Stimulated activated CD4-positive, alpha-beta T cell treated with anti-CD3 and anti-CD28 coated beads, Interleukin-2, amount 100 ng/mL, for 48 hours (primary cell): Measurements from ENCODE around the gene MYO1F.
"Not testable (repeated sequence)": the region's sequence is repeated elsewhere in the genome, so short reads cannot be mapped to it uniquely, and the experiment has no call there.

Source experiments
- DNase-seq, 2 donors: peaks; one replicate each; pipeline ENCODE4 v3.0.0-alpha.2; 2020

The MYO1F gene

GRCh38 chr19:8577247-8577646 lies at the start of gene MYO1F:
Gene MYO1F (minus strand): TSS chr19:8577442. CDS start chr19:8577309, 133 bp downstream.
- no peak for DNase-seq

DNA sequence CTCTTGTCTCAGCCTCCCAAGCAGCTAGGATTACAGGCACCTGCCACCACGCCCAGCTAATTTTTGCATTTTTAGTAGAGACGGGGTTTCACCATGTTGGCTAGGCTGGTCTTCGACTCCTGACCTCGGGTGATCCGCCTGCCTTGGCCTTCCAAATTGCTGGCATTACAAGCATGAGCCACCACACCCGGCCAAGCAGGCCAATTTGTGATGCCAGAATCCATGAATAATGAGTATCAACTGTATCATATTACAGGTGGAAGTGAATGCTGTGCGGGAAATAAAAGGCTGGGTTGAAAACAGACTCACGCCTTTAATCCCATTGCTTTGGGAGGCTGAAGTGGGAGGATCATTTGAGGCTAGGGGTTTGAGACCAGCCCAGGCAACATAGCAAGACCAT lies 49.6 kb upstream of the MYO1F start:
- DNase-seq = no peak

DNA sequence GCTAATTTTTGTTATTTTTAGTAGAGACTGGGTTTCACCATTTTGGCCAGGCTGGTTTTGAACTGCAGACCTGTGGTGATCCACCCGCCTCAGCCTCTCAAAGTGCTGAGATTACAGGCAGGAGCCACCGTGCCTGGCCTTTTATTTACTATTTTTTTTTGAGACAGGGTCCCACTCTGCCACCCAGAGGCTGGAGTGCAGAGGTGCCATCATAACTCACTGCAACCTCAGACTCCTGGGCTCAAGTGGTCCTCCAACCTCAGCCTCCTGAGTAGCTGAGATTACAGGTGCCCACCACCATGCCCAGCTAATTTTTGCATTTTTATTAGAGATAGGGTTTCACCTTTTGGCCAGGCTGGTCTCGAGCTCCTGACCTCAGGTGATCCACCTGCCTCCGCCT lies 45.6 kb upstream of the MYO1F start:
- DNase-seq = not testable (repeated sequence)

GRCh38 chr19:8618751-8619150 lies 41.5 kb upstream of the MYO1F start:
- no peak for DNase-seq

GRCh38 chr19:8617984-8618383 lies 40.7 kb upstream of the MYO1F start:
- no peak for DNase-seq

- DNase-seq = not testable (repeated sequence)
Measured at GRCh38 chr19:8617325-8617724, 40.1 kb upstream of the MYO1F start.

DNA sequence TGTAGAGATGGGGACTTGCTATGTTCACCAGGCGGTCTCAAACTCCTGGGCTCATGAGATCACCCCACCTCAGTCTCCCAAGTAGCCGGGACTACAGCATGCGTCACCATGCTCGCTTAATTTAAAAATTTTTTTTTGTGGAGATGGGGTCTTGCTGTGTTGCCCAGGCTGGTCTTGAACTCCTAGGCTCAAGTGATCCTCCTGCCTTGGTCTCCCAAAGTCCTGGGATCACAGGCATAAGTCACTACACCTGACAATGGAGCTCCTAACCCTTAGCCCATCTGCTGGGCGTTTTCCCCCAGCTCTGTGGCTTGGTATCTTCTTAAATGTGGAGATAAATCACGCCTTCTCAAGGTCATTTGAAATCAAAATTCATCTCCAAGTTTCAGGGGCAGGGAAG lies 39.6 kb upstream of the MYO1F start:
- DNase-seq = no peak

- DNase-seq = peak; percentile 52 to 58
Measured at GRCh38 chr19:8615813-8616596, 38.8 kb upstream of the MYO1F start.

- no peak for DNase-seq
Measured at GRCh38 chr19:8615024-8615423, 37.8 kb upstream of the MYO1F start.

DNA sequence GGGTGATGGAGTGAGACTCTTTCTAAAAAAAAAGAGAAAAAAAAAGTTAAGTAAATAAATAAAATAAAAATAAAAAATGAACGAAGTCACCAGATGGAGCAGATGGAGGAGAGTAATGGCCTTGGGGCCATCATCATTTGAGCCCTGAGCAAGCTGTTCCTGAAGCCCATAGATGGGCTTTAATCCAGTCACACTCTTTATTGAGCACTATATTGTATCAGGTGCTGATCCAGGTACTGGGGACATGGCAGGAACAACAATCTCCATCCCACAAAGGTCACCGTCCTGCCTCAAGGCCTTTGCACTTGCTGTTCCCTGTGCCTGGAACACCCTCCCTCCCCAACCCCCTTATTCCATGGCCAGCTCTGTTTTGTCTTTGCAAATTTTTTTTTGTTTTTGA lies 37.2 kb upstream of the MYO1F start:
- no peak for DNase-seq

DNA sequence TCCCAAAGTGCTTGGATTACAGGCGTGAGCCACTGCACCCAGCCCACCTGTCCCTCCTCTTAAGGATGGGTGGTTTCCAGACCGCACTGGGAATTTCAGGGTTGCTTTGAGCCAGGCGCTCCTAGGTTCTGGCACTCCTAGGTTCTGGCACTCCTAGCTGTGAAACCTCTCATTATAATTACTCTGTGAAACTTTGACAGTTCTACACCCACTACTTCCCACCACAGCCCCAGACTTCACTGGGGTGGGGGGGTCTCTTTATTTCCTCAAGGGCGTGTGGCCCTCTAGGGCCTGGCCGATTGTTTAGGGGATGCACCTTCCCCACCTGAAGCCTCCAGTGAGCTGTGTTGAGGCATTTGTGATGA lies 35.5 kb upstream of the MYO1F start:
- DNase-seq = no peak

DNA sequence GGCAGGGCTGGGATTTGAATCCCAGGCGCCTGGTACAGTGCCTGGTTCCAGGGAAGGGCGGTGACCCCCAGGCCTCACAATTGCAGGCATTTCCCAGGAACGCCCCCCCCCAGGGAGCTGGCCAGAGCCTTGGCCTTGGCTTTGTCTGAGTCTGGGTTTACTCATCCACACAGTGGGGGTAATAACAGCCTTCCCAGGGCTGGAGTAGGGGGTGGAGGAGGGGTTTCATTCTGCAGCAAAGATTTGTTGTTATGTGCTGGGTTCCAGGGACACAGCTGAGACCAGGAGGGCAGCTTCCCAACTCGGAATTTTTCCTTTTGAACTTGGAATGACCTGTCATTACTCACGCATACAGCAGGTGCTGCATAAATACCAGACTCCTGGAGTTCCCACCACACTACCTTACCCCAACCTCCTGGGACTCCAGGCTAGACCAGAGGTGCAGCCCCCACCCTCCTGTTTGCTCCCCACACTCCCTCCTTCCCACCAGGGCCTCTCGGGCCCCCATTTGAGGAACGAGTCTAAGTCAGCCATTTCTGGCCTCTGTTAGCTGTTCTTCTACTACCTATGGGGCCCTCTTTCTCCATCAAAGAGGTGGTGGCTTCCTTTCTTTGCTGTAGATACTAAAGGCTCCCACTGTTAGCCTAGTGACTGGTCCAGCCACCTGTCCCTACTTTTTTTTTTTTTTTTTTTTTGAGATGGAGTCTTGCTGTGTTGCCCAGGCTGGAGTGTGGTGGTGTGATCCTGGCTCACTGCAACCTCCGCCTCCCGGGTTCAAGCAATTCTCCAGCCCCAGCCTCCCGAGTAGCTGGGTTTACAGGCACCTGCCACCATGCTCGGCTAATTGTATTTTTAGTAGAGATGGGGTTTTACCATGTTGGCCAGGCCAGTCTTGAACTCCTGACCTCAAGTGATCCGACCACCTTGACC lies 34.9 kb upstream of the MYO1F start:
- DNase-seq = no peak

- DNase-seq = no peak
Measured at GRCh38 chr19:8611391-8611876, 34.2 kb upstream of the MYO1F start.

GRCh38 chr19:8610936-8611300 lies 33.7 kb upstream of the MYO1F start:
- no peak for DNase-seq

DNA sequence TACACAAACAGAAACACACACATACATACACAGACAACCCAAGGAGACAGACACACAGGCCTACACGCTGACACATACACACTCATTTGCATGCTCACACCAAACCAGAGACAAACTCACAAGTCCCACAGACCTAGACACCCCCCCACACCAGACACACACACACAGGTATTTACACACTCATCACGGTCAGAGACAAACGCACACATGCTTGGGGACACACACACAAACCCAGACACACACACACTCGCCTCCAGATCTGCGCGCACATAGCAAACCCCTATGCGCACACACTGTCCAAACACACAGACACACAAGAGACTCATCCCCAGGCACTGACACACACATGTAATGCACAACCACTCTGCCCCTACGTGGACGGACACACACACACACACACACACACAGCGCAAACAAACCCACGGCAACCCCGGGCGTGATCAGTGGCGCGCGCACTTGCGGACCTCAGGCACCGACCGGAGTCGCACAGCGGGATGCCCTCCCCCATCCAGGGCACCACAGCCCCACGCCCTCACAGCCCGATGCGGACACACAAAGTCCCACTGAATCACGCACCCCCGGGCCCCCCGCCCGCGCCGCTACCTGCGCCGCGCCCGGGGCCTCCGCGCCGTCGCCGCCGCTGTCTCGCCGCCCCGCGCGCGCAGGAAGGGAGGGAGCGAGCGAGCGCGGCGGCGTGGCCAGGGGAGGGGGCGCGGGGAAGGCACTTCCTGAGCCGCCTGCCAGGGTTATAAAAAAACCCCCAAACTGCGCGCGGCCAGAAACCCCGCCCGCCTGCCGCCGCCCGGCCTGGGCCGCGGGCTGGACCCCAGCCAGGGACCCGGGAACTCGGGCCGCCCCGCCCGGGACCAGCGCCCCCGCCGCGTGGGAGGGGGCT lies 33.0 kb upstream of the MYO1F start, which contains the start of gene ADAMTS10:
TSS of gene ADAMTS10 (minus strand) at position 675 of the 895 bp plus-strand sequence. CDS start 5,005 bp downstream, outside the sequence.
- DNase-seq = peak in 1 of 2 donors; percentile 24

DNA sequence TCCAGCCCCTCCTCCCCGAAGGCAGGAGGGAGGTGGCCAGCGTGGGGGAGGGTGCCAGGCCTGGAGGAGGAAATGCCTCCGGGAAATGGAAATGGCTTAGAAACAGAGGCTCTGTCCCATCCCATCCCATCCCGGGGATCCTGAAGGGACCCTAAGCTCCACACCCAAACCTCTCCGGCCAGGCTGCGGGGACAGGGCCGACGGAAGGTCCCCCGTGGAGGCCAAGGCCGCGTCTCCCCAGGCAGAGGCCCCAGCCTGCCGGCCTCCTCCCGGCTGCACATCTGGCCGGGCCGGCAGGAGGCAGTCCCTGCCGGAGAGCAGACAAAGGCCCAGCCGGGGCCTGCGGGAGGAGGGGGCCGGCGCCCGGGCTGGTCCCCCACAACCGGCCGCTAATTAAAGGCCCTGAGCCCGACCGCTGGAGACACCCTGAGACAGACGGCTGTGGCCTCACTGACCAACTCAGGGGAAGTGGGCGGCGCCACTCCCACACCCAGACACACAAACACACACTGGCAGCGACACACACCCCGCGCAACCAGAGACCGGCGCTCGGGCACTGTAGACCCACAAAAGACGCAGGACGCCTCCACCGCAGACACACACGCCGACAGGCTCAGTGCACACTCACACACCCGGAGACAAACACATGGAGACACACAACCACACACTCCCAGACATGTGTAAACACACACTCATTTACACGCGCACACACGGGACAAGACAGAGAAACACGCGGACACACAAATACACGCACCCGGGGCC lies 32.2 kb upstream of the MYO1F start:
- DNase-seq = no peak

DNA sequence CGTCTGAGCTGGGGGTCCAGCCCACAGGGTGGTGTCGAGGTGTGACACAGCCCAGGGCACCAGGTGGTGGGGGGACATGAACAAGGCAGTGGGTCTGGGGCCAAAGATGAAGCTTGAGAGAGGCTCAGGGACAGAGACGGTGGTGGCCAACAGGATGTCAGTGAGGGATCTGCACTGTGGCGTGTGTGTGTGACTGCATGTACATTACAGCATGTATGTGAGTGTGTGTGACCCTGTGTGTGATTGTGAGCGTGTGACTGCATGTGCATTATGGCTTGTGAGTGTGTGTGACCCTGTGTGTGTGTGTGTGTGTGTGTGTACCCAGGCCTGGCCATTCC lies 31.7 kb upstream of the MYO1F start:
- no peak for DNase-seq

DNA sequence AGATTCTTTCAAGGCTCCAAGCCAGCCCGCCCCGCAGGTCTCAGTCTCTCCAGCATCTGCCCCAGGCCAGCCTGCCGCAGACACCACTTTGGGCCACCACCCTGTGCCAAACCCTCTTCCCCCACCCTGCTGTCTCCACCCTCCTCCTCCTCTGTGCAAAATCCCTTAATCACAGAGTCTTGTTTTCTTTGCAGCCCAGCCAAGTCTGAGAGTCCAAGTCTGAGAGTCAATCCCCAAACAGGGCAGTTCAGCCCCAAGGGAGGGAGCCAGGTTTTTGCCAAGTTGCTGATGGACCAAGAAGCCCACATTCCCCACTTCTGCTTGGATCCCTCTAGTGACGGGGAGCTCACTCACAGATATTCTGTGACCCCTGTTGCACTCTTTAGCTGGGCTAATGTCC lies 30.1 kb upstream of the MYO1F start:
- no peak for DNase-seq

DNA sequence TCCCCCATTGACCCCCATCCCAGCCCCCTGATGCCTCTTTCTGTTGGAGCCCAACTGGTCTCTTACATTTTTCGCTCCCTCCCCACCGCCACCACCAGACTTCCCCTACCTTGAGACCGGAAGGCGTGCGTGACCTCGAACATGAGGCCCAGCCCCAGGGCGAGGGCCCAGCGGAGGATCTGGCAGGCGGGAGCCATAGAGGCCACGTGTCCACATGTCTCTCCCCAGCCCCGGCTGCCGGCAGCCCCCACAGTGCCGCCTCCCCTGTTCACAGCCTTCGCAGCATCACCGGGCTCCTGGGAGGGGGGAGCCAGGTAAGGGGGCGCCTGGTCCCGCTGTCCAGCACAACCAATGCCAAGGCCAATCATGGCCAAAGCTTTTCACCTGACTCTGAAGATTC lies 28.3 kb upstream of the MYO1F start:
- DNase-seq = no peak

- DNase-seq = no peak
Measured at GRCh38 chr19:8601796-8602195, 24.6 kb upstream of the MYO1F start.

- DNase-seq = no peak
Measured at GRCh38 chr19:8600816-8601215, 23.6 kb upstream of the MYO1F start.

- DNase-seq = no peak
Measured at GRCh38 chr19:8600064-8600463, 22.8 kb upstream of the MYO1F start.
